ENCODE results near the gene NTNG1.

The NTNG1 gene

GRCh38 chr1:107138166-107138565 is 2.7 kb upstream of the NTNG1 start:
- no peaks in the 10 kb centered on the region for H3K9me3 Mint-ChIP-seq
- peak overlapping the region in 1 of 2 donors; percentile 3 for H3K27ac Mint-ChIP-seq
- DNase-seq = no peak
- peaks cover 29% of the 10 kb centered on the region for H3K4me1 Mint-ChIP-seq
- no peak for ATAC-seq
- peaks cover 59% of the 10 kb centered on the region for H3K27me3 Mint-ChIP-seq
- no peak overlapping the region for H3K4me3 Mint-ChIP-seq

- ATAC-seq (no peak), DNase-seq (no peak)
- Mint-ChIP-seq H3K4me3 (no peak overlapping the region), H3K4me1 (peaks cover 29% of the 10 kb centered on the region), H3K9me3 (no peaks in the 10 kb centered on the region), H3K27me3 (peaks cover 59% of the 10 kb centered on the region), H3K27ac (no peak overlapping the region)
Measured at GRCh38 chr1:107138767-107139445, 1.9 kb upstream of the NTNG1 start.

GRCh38 chr1:107139833-107140702 is 771 bp upstream of the NTNG1 start:
- no peak overlapping the region for H3K27ac Mint-ChIP-seq
- peaks cover 52% of the 10 kb centered on the region for H3K27me3 Mint-ChIP-seq
- ATAC-seq = peak; percentile 81

GRCh38 chr1:107141491-107142126 is 770 bp downstream of the NTNG1 start:
- peaks cover 58% of the 10 kb centered on the region for H3K27me3 Mint-ChIP-seq

More at GRCh38 chr1:107139833-107140702, 771 bp upstream of the NTNG1 start:
- DNase-seq = peak; percentile 30 to 34
- Mint-ChIP-seq H3K9me3 (no peaks in the 10 kb centered on the region), H3K4me1 (peaks cover 29% of the 10 kb centered on the region), H3K4me3 (peak overlapping the region; percentile 85)

GRCh38 chr1:107142140-107142542 is 1.3 kb downstream of the NTNG1 start:
- peaks cover 29% of the 10 kb centered on the region for H3K4me1 Mint-ChIP-seq
- H3K4me3 Mint-ChIP-seq = peak overlapping the region; percentile 49 to 87
- H3K27me3 Mint-ChIP-seq = peaks cover 58% of the 10 kb centered on the region
- no peaks in the 10 kb centered on the region for H3K9me3 Mint-ChIP-seq
- ATAC-seq (no peak), DNase-seq (no peak)
- no peak overlapping the region for H3K27ac Mint-ChIP-seq

More at GRCh38 chr1:107141491-107142126, 770 bp downstream of the NTNG1 start:
- ATAC-seq (peak; percentile 73), DNase-seq (peak; percentile 19 to 30)
- Mint-ChIP-seq H3K9me3 (no peaks in the 10 kb centered on the region), H3K27ac (peak overlapping the region in 1 of 2 donors; percentile 25), H3K4me3 (peak overlapping the region; percentile 83 to 87), H3K4me1 (peaks cover 29% of the 10 kb centered on the region)

- DNase-seq (no peak), ATAC-seq (no peak)
- Mint-ChIP-seq H3K4me3 (no peak overlapping the region), H3K27me3 (peaks cover 53% of the 10 kb centered on the region), H3K27ac (no peak overlapping the region), H3K9me3 (no peaks in the 10 kb centered on the region), H3K4me1 (peaks cover 29% of the 10 kb centered on the region)
Measured at GRCh38 chr1:107142666-107143065, 1.8 kb downstream of the NTNG1 start.

GRCh38 chr1:107145637-107146036 is 4.8 kb downstream of the NTNG1 start:
- no peak for ATAC-seq
- Mint-ChIP-seq H3K4me3 (no peak overlapping the region), H3K4me1 (peaks cover 9% of the 10 kb centered on the region), H3K9me3 (no peaks in the 10 kb centered on the region), H3K27ac (no peak overlapping the region), H3K27me3 (peaks cover 24% of the 10 kb centered on the region)
- no peak for DNase-seq

GRCh38 chr1:107147843-107148242 is 7.0 kb downstream of the NTNG1 start:
- ATAC-seq (no peak), DNase-seq (no peak)
- Mint-ChIP-seq H3K9me3 (no peaks in the 10 kb centered on the region), H3K4me1 (no peaks in the 10 kb centered on the region), H3K27ac (no peak overlapping the region), H3K27me3 (peaks cover 18% of the 10 kb centered on the region), H3K4me3 (no peak overlapping the region)

GRCh38 chr1:107149946-107150345 is 9.1 kb downstream of the NTNG1 start:
- ATAC-seq = no peak
- H3K27ac Mint-ChIP-seq = no peak overlapping the region

GRCh38 chr1:107151295-107151694 is 10.5 kb downstream of the NTNG1 start:
- Mint-ChIP-seq H3K4me1 (no peaks in the 10 kb centered on the region), H3K27ac (no peak overlapping the region), H3K9me3 (no peaks in the 10 kb centered on the region), H3K4me3 (no peak overlapping the region), H3K27me3 (peaks cover 17% of the 10 kb centered on the region)
- ATAC-seq = no peak
- DNase-seq = no peak

More at GRCh38 chr1:107149946-107150345, 9.1 kb downstream of the NTNG1 start:
- Mint-ChIP-seq H3K4me3 (no peak overlapping the region), H3K9me3 (no peaks in the 10 kb centered on the region), H3K4me1 (no peaks in the 10 kb centered on the region), H3K27me3 (peaks cover 26% of the 10 kb centered on the region)
- no peak for DNase-seq

- Mint-ChIP-seq H3K4me3 (no peak overlapping the region), H3K27ac (no peak overlapping the region), H3K4me1 (no peaks in the 10 kb centered on the region), H3K27me3 (peaks cover 14% of the 10 kb centered on the region), H3K9me3 (no peaks in the 10 kb centered on the region)
- no peak for ATAC-seq
- DNase-seq = no peak
Measured at GRCh38 chr1:107152395-107152794, 11.6 kb downstream of the NTNG1 start.

- Mint-ChIP-seq H3K9me3 (no peaks in the 10 kb centered on the region), H3K4me3 (no peak overlapping the region), H3K27me3 (peaks cover 14% of the 10 kb centered on the region), H3K27ac (no peak overlapping the region), H3K4me1 (no peaks in the 10 kb centered on the region)
- ATAC-seq = no peak
- no peak for DNase-seq
Measured at GRCh38 chr1:107153014-107153413, 12.2 kb downstream of the NTNG1 start.

GRCh38 chr1:107158496-107158895 is 17.7 kb downstream of the NTNG1 start:
- no peaks in the 10 kb centered on the region for H3K9me3 Mint-ChIP-seq
- peaks cover 25% of the 10 kb centered on the region for H3K27me3 Mint-ChIP-seq
- H3K4me3 Mint-ChIP-seq = no peak overlapping the region
- no peaks in the 10 kb centered on the region for H3K4me1 Mint-ChIP-seq
- DNase-seq (no peak), ATAC-seq (no peak)
- H3K27ac Mint-ChIP-seq = no peak overlapping the region

GRCh38 chr1:107158991-107159390 is 18.2 kb downstream of the NTNG1 start:
- Mint-ChIP-seq H3K27me3 (peaks cover 20% of the 10 kb centered on the region), H3K27ac (no peak overlapping the region), H3K4me3 (no peak overlapping the region), H3K4me1 (no peaks in the 10 kb centered on the region), H3K9me3 (peaks cover 0 to 3% of the 10 kb centered on the region in 2 donors)
- ATAC-seq (no peak), DNase-seq (no peak)

GRCh38 chr1:107162745-107163144 is 21.9 kb downstream of the NTNG1 start:
- H3K9me3 Mint-ChIP-seq = peaks cover 6 to 14% of the 10 kb centered on the region in 2 donors
- no peak overlapping the region for H3K4me3 Mint-ChIP-seq
- DNase-seq = no peak
- H3K27me3 Mint-ChIP-seq = peaks cover 18% of the 10 kb centered on the region
- ATAC-seq = no peak
- H3K27ac Mint-ChIP-seq = peak overlapping the region in 1 of 2 donors; percentile 54
- H3K4me1 Mint-ChIP-seq = no peaks in the 10 kb centered on the region
